22Rv1 (cell line): ENCODE data around the gene PPFIA3.

Source experiments
- H3K27ac ChIP-seq: fragments of 450-650 bp; 2 replicates; pipeline ENCODE4 v1.5.1; 2017
- ZFX ChIP-seq: fragments of 450-650 bp; IDR thresholded peaks from 2 replicates; pipeline ENCODE4 v1.6.1; 2017; ENCODE audit warnings: antibody characterized with exemption, borderline replicate concordance
- TF ChIP-seq, protein P1 (sequence below): fragments of 450-650 bp; IDR thresholded peaks from 2 replicates; pipeline ENCODE4 v1.5.1; 2017; ENCODE audit warnings: mild to moderate bottlenecking

The PPFIA3 gene

GRCh38 chr19:49148784-49149651, 29.7 kb downstream of the PPFIA3 start:
- H3K27ac ChIP-seq: peak overlapping the region; percentile 100
- no peak for TF ChIP-seq ZFX
- TF ChIP-seq, protein P1, sequence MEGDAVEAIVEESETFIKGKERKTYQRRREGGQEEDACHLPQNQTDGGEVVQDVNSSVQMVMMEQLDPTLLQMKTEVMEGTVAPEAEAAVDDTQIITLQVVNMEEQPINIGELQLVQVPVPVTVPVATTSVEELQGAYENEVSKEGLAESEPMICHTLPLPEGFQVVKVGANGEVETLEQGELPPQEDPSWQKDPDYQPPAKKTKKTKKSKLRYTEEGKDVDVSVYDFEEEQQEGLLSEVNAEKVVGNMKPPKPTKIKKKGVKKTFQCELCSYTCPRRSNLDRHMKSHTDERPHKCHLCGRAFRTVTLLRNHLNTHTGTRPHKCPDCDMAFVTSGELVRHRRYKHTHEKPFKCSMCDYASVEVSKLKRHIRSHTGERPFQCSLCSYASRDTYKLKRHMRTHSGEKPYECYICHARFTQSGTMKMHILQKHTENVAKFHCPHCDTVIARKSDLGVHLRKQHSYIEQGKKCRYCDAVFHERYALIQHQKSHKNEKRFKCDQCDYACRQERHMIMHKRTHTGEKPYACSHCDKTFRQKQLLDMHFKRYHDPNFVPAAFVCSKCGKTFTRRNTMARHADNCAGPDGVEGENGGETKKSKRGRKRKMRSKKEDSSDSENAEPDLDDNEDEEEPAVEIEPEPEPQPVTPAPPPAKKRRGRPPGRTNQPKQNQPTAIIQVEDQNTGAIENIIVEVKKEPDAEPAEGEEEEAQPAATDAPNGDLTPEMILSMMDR: no peak

DNA sequence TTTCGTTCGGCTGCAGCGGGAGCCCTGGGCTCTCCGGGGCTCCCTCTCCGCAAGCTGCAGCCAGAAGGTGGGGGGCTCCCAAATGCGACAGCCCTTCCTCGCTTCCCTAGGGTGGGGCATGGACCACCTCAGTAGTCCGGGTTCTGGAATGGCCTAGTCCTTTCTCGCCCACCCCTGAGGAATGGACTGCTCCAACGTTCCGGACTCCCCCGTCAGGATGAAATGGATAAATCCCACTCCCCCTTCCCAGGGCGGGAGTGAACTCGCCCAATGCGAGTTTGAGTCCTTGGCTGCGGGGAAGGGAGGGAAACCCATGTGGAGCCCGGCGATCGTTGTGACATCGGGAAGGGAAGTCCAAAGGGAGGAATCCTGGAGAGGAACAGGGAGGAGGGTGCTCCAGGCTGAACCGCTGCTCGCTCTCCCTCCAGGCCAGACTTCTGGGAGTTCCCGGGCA, 30.3 kb downstream of the PPFIA3 start:
- TF ChIP-seq ZFX: no peak
- TF ChIP-seq, protein P1: no peak
- H3K27ac ChIP-seq: peak overlapping the region; percentile 100

GRCh38 chr19:49150106-49150943, 31.0 kb downstream of the PPFIA3 start:
- H3K27ac ChIP-seq: peak overlapping the region; percentile 100
- no peak for TF ChIP-seq ZFX
- TF ChIP-seq, protein P1: no peak

- TF ChIP-seq, protein P1: no peak
- no peak for TF ChIP-seq ZFX
- H3K27ac ChIP-seq: peak overlapping the region; percentile 100
Measured at GRCh38 chr19:49150944-49151243, 31.6 kb downstream of the PPFIA3 start.

- H3K27ac ChIP-seq: peak overlapping the region; percentile 100
- TF ChIP-seq, protein P1: no peak
- TF ChIP-seq ZFX: no peak
Measured at GRCh38 chr19:49151267-49152118, 32.1 kb downstream of the PPFIA3 start.

DNA sequence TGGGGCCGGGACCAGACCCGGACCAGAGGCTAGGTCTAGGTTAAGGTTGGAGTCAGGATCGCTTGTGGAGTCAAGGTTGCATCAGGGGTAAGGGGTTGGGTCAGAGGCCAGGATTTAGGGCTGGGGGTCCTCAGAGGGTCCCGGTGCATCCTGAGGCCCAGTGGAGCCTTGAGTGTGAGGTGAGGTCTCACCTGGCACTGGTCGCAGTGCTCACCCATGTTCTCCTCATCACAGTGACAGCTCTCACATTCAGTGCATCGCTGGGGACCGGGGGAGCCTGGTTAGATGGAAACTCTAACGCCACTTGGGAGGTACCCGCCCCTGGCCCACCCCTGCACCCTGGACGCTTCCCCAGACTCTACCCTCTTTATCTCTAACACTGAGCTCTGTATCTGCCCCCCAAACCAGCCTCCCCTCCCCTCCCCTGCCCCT, 32.8 kb downstream of the PPFIA3 start:
- H3K27ac ChIP-seq: peak overlapping the region; percentile 100
- no peak for TF ChIP-seq ZFX
- TF ChIP-seq, protein P1: no peak
